ENCODE measurements around the gene AFAP1L1.

The AFAP1L1 gene

GRCh38 chr5:149304195-149305078 lies 32.8 kb downstream of the AFAP1L1 start:
- Histone ChIP-seq H3K9me3 (ENCODE audit: severe bottlenecking) (no peaks in the 10 kb centered on the region), H3K4me3 (ENCODE audit: low read depth, low read length) (no peak overlapping the region), H3K27ac (no peak overlapping the region), H3K36me3 (no peaks in the 10 kb centered on the region), H3K27me3 (ENCODE audit: insufficient read depth, low read depth, severe bottlenecking) (no peaks in the 10 kb centered on the region)
- no peak for TF ChIP-seq CTCF (IDR thresholded peaks at IDR 0.05; ENCODE audit: low read depth, low read length)
- DNase-seq, result no peak

GRCh38 chr5:149309354-149309753 lies 37.7 kb downstream of the AFAP1L1 start:
- TF ChIP-seq CTCF (IDR thresholded peaks at IDR 0.05; ENCODE audit: low read depth, low read length), result no peak
- no peaks in the 10 kb centered on the region for H3K36me3 ChIP-seq
- H3K27ac ChIP-seq, result no peak overlapping the region
- no peak for DNase-seq
- H3K9me3 ChIP-seq (ENCODE audit: severe bottlenecking), result no peaks in the 10 kb centered on the region
- H3K4me3 ChIP-seq (ENCODE audit: low read depth, low read length), result no peak overlapping the region
- H3K27me3 ChIP-seq (ENCODE audit: insufficient read depth, low read depth, severe bottlenecking), result peaks cover 18% of the 10 kb centered on the region

- H3K9me3 ChIP-seq (ENCODE audit: severe bottlenecking), result no peaks in the 10 kb centered on the region
- no peak overlapping the region for H3K27ac ChIP-seq
- no peaks in the 10 kb centered on the region for H3K36me3 ChIP-seq
- H3K27me3 ChIP-seq (ENCODE audit: insufficient read depth, low read depth, severe bottlenecking), result peaks cover 18% of the 10 kb centered on the region
- no peak for DNase-seq
- TF ChIP-seq CTCF (IDR thresholded peaks at IDR 0.05; ENCODE audit: low read depth, low read length), result no peak
- no peak overlapping the region for H3K4me3 ChIP-seq (ENCODE audit: low read depth, low read length)
Measured at GRCh38 chr5:149310488-149310887, 38.8 kb downstream of the AFAP1L1 start.

- H3K4me3 ChIP-seq (ENCODE audit: low read depth, low read length), result no peak overlapping the region
- H3K27ac ChIP-seq, result peak overlapping the region; percentile 56
Measured at GRCh38 chr5:149310947-149311658, 39.4 kb downstream of the AFAP1L1 start.

GRCh38 chr5:149313151-149313841 lies 41.6 kb downstream of the AFAP1L1 start:
- TF ChIP-seq CTCF (IDR thresholded peaks at IDR 0.05; ENCODE audit: low read depth, low read length), result no peak
- no peak for DNase-seq
- Histone ChIP-seq H3K27ac (no peak overlapping the region), H3K4me3 (ENCODE audit: low read depth, low read length) (no peak overlapping the region), H3K27me3 (ENCODE audit: insufficient read depth, low read depth, severe bottlenecking) (peaks cover 18% of the 10 kb centered on the region), H3K36me3 (no peaks in the 10 kb centered on the region), H3K9me3 (ENCODE audit: severe bottlenecking) (no peaks in the 10 kb centered on the region)

More at GRCh38 chr5:149310947-149311658, 39.4 kb downstream of the AFAP1L1 start:
- H3K27me3 ChIP-seq (ENCODE audit: insufficient read depth, low read depth, severe bottlenecking), result peaks cover 18% of the 10 kb centered on the region
- DNase-seq, result peak; percentile 87
- H3K9me3 ChIP-seq (ENCODE audit: severe bottlenecking), result no peaks in the 10 kb centered on the region
- TF ChIP-seq CTCF (IDR thresholded peaks at IDR 0.05; ENCODE audit: low read depth, low read length), result no peak
- no peaks in the 10 kb centered on the region for H3K36me3 ChIP-seq
